Measurements from ENCODE around the gene VAC14. TPM values are rescaled to one million over a fixed set of nuclear protein-coding genes. Genes with fewer than 3 reads are reported as not detected.
A peak's percentile ranks its signal among the peaks of the same experiment; 100 is the strongest.

VAC14 gene
- total and polyA plus RNA-seq, 5 donors from 2014 or later = 27.0 to 38.8 (median 30.1) TPM

- no peaks in the 10 kb centered on the region for H3K36me3 ChIP-seq (ENCODE audit: control insufficient read depth, insufficient read depth, low read length)
These were observed 143.0 kb downstream of the VAC14 start for GRCh38 chr16:70657956-70658355.

GRCh38 chr16:70656712-70657263 is 144.2 kb downstream of the VAC14 start:
- Histone ChIP-seq H3K27ac (ENCODE audit: insufficient read depth, low read length, poor library complexity, severe bottlenecking) (no peak overlapping the region), H3K4me1 (ENCODE audit: control insufficient read depth, insufficient read depth, low read length, poor library complexity, severe bottlenecking) (no peaks in the 10 kb centered on the region), H3K4me3 (ENCODE audit: low read depth, low read length) (no peak overlapping the region), H3K9me3 (ENCODE audit: control insufficient read depth in 2 of 2, low read length in 2 of 2) (no peaks in the 10 kb centered on the region), H3K36me3 (ENCODE audit: control insufficient read depth, insufficient read depth, low read length) (no peaks in the 10 kb centered on the region), H3K27me3 (ENCODE audit: control insufficient read depth, insufficient read depth, low read length) (no peaks in the 10 kb centered on the region)
- peak overlapping the region in 1 of 4 donors; percentile 90 for H3K4me3 Mint-ChIP-seq
- peaks cover 0 to 7% (median 3%) of the 10 kb centered on the region in 4 donors for H3K4me1 Mint-ChIP-seq
- no peaks in the 10 kb centered on the region for H3K36me3 Mint-ChIP-seq
- no peaks in the 10 kb centered on the region for H3K9me3 Mint-ChIP-seq
- no peak overlapping the region for H3K27ac Mint-ChIP-seq
- peaks cover 5% of the 10 kb centered on the region for H3K27me3 Mint-ChIP-seq
- no peak for ATAC-seq (ENCODE audit: low read depth in 2 of 2)
- no peak for DNase-seq

More at GRCh38 chr16:70657956-70658355, 143.0 kb downstream of the VAC14 start:
- ATAC-seq (ENCODE audit: low read depth in 2 of 2) (no peak), DNase-seq (no peak)
- Mint-ChIP-seq H3K36me3 (no peaks in the 10 kb centered on the region), H3K9me3 (no peaks in the 10 kb centered on the region), H3K27ac (no peak overlapping the region), H3K4me3 (no peak overlapping the region), H3K4me1 (peaks cover 0 to 7% (median 3%) of the 10 kb centered on the region in 4 donors), H3K27me3 (peaks cover 5% of the 10 kb centered on the region)
- H3K27ac ChIP-seq (ENCODE audit: insufficient read depth, low read length, poor library complexity, severe bottlenecking) = no peak overlapping the region
- no peaks in the 10 kb centered on the region for H3K4me1 ChIP-seq (ENCODE audit: control insufficient read depth, insufficient read depth, low read length, poor library complexity, severe bottlenecking)
- no peaks in the 10 kb centered on the region for H3K9me3 ChIP-seq (ENCODE audit: control insufficient read depth in 2 of 2, low read length in 2 of 2)
- no peak overlapping the region for H3K4me3 ChIP-seq (ENCODE audit: low read depth, low read length)
- no peaks in the 10 kb centered on the region for H3K27me3 ChIP-seq (ENCODE audit: control insufficient read depth, insufficient read depth, low read length)

GRCh38 chr16:70656065-70656711 is 144.8 kb downstream of the VAC14 start:
- Mint-ChIP-seq H3K9me3 (no peaks in the 10 kb centered on the region), H3K4me3 (no peak overlapping the region), H3K27ac (no peak overlapping the region), H3K4me1 (peaks cover 0 to 7% (median 3%) of the 10 kb centered on the region in 4 donors), H3K36me3 (no peaks in the 10 kb centered on the region), H3K27me3 (peaks cover 5% of the 10 kb centered on the region)
- DNase-seq (no peak), ATAC-seq (ENCODE audit: low read depth in 2 of 2) (no peak)
- Histone ChIP-seq H3K9me3 (ENCODE audit: control insufficient read depth in 2 of 2, low read length in 2 of 2) (no peaks in the 10 kb centered on the region), H3K27ac (ENCODE audit: insufficient read depth, low read length, poor library complexity, severe bottlenecking) (no peak overlapping the region), H3K27me3 (ENCODE audit: control insufficient read depth, insufficient read depth, low read length) (no peaks in the 10 kb centered on the region), H3K36me3 (ENCODE audit: control insufficient read depth, insufficient read depth, low read length) (no peaks in the 10 kb centered on the region), H3K4me3 (ENCODE audit: low read depth, low read length) (no peak overlapping the region), H3K4me1 (ENCODE audit: control insufficient read depth, insufficient read depth, low read length, poor library complexity, severe bottlenecking) (no peaks in the 10 kb centered on the region)

DNA sequence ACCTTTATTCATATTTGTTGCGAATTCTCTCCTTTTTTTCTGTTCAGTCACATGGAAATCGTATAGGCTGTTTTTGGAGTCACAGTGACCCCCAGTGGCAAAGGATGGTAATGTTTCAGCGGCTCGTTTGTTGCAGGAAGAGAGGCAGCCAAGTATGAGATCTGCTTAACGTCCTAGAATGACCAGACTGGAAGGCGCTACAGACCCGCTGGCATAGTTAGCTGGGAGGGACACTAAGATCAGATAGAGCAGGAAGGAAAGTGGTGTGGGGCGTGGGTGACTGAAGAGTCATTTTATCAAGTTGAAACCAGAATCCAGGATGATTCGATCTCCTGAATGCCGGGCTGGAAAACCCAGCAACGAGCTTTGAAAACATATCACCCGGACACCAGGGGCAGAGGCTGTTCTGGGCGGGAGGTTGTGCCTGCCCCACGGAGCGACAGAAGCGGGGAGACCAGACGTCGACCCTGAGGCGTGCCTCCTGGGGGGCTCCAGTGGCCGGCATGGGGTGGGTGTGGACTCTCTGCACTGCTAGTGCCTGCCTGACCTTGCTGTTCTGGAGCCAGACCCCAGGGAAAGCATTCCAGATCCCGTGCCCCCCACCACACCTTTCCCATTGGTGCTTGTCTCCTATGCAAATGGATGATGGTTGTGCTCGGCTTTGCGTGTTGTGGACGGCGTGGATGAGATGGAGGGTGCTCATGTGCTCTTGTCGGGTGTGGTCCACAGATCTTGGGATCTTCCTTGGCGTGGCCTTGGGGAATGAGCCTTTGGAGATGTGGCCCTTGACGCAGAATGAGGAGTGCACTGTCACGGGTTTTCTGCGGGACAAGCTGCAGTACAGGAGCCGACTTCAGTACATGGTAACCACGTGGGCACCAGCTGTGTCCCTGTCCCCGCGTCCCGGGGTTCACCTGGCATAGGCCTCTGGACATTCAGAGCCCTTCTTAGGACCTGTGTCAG is 146.9 kb downstream of the VAC14 start:
- ATAC-seq (ENCODE audit: low read depth in 2 of 2) (peak; percentile 62 to 69), DNase-seq (peak; percentile 62 to 83 (median 79))
- Mint-ChIP-seq H3K4me3 (peak overlapping the region in 2 of 4 donors; percentile 15 to 69), H3K36me3 (no peaks in the 10 kb centered on the region), H3K4me1 (peaks cover 0 to 7% (median 3%) of the 10 kb centered on the region in 4 donors), H3K27ac (peak overlapping the region; percentile 17 to 44 (median 39)), H3K27me3 (peaks cover 5% of the 10 kb centered on the region), H3K9me3 (no peaks in the 10 kb centered on the region)
- no peaks in the 10 kb centered on the region for H3K27me3 ChIP-seq (ENCODE audit: control insufficient read depth, insufficient read depth, low read length)
- H3K4me1 ChIP-seq (ENCODE audit: control insufficient read depth, insufficient read depth, low read length, poor library complexity, severe bottlenecking) = no peaks in the 10 kb centered on the region
- no peaks in the 10 kb centered on the region for H3K9me3 ChIP-seq (ENCODE audit: control insufficient read depth in 2 of 2, low read length in 2 of 2)
- H3K27ac ChIP-seq (ENCODE audit: insufficient read depth, low read length, poor library complexity, severe bottlenecking) = no peak overlapping the region
- H3K4me3 ChIP-seq (ENCODE audit: low read depth, low read length) = peak overlapping the region; percentile 31
- H3K36me3 ChIP-seq (ENCODE audit: control insufficient read depth, insufficient read depth, low read length) = no peaks in the 10 kb centered on the region

- Histone ChIP-seq H3K4me1 (ENCODE audit: control insufficient read depth, insufficient read depth, low read length, poor library complexity, severe bottlenecking) (no peaks in the 10 kb centered on the region), H3K36me3 (ENCODE audit: control insufficient read depth, insufficient read depth, low read length) (no peaks in the 10 kb centered on the region), H3K27ac (ENCODE audit: insufficient read depth, low read length, poor library complexity, severe bottlenecking) (no peak overlapping the region), H3K4me3 (ENCODE audit: low read depth, low read length) (no peak overlapping the region), H3K9me3 (ENCODE audit: control insufficient read depth in 2 of 2, low read length in 2 of 2) (no peaks in the 10 kb centered on the region), H3K27me3 (ENCODE audit: control insufficient read depth, insufficient read depth, low read length) (no peaks in the 10 kb centered on the region)
- H3K4me3 Mint-ChIP-seq = no peak overlapping the region
- ATAC-seq (ENCODE audit: low read depth in 2 of 2) = no peak
- peak overlapping the region; percentile 17 to 44 (median 39) for H3K27ac Mint-ChIP-seq
- no peaks in the 10 kb centered on the region for H3K9me3 Mint-ChIP-seq
- H3K4me1 Mint-ChIP-seq = peaks cover 0 to 7% (median 3%) of the 10 kb centered on the region in 4 donors
- DNase-seq = no peak
- H3K36me3 Mint-ChIP-seq = no peaks in the 10 kb centered on the region
- peaks cover 5% of the 10 kb centered on the region for H3K27me3 Mint-ChIP-seq
These were observed 147.6 kb downstream of the VAC14 start for GRCh38 chr16:70653406-70653805.

DNA sequence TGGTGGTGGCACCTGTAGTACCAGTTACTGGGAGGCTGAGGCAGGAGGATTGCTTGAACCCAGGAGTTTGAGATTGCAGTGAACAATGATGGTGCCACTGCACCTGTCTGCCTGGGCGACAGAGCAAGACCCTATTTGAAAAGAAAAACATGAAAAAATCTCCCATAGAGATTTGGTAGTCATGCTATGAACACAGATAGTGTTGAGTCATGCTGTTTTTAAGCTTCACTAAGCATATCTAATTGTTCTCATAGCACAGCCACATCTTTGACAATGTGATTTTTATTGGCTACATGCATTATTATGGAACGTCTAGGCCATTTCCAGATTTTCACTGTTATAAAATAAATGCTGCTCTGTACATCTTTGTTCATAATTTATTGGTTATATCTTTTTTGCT is 148.6 kb downstream of the VAC14 start:
- H3K27ac Mint-ChIP-seq = no peak overlapping the region
- no peaks in the 10 kb centered on the region for H3K36me3 Mint-ChIP-seq
- Histone ChIP-seq H3K27me3 (ENCODE audit: control insufficient read depth, insufficient read depth, low read length) (no peaks in the 10 kb centered on the region), H3K4me1 (ENCODE audit: control insufficient read depth, insufficient read depth, low read length, poor library complexity, severe bottlenecking) (no peaks in the 10 kb centered on the region), H3K27ac (ENCODE audit: insufficient read depth, low read length, poor library complexity, severe bottlenecking) (no peak overlapping the region), H3K4me3 (ENCODE audit: low read depth, low read length) (no peak overlapping the region), H3K36me3 (ENCODE audit: control insufficient read depth, insufficient read depth, low read length) (no peaks in the 10 kb centered on the region), H3K9me3 (ENCODE audit: control insufficient read depth in 2 of 2, low read length in 2 of 2) (no peaks in the 10 kb centered on the region)
- no peak for ATAC-seq (ENCODE audit: low read depth in 2 of 2)
- DNase-seq = no peak
- no peaks in the 10 kb centered on the region for H3K9me3 Mint-ChIP-seq
- H3K4me3 Mint-ChIP-seq = no peak overlapping the region
- peaks cover 0 to 7% (median 3%) of the 10 kb centered on the region in 4 donors for H3K4me1 Mint-ChIP-seq
- H3K27me3 Mint-ChIP-seq = no peaks in the 10 kb centered on the region

DNA sequence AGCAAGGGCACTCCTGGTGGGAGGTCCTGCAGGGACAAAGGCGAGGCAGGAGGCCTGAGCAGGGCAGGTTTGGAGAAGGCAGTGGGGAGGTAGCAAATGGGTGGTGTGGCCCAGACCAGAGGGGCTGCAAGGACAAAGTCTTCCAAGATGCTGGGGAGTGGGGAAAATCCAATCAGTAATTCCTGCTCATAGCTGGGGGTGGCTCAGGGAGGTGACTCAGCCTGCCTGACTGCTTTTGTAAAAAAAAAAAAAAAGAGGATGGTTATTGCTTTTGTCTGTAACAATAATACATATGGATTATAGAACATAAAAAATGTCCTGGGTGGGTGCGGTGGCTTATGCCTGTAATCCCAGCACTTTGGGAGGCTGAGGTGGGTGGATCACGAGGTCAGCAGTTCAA is 149.4 kb downstream of the VAC14 start:
- Histone ChIP-seq H3K9me3 (ENCODE audit: control insufficient read depth in 2 of 2, low read length in 2 of 2) (no peaks in the 10 kb centered on the region), H3K36me3 (ENCODE audit: control insufficient read depth, insufficient read depth, low read length) (no peaks in the 10 kb centered on the region), H3K27ac (ENCODE audit: insufficient read depth, low read length, poor library complexity, severe bottlenecking) (no peak overlapping the region), H3K4me1 (ENCODE audit: control insufficient read depth, insufficient read depth, low read length, poor library complexity, severe bottlenecking) (no peaks in the 10 kb centered on the region), H3K4me3 (ENCODE audit: low read depth, low read length) (no peak overlapping the region), H3K27me3 (ENCODE audit: control insufficient read depth, insufficient read depth, low read length) (no peaks in the 10 kb centered on the region)
- ATAC-seq (ENCODE audit: low read depth in 2 of 2) = no peak
- H3K4me1 Mint-ChIP-seq = peaks cover 0 to 7% (median 3%) of the 10 kb centered on the region in 4 donors
- H3K27ac Mint-ChIP-seq = peak overlapping the region in 2 of 3 donors; percentile 72 to 88
- H3K27me3 Mint-ChIP-seq = no peaks in the 10 kb centered on the region
- DNase-seq = no peak
- H3K4me3 Mint-ChIP-seq = no peak overlapping the region
- H3K9me3 Mint-ChIP-seq = no peaks in the 10 kb centered on the region
- no peaks in the 10 kb centered on the region for H3K36me3 Mint-ChIP-seq
